Fibroblast of mammary gland (primary cell): ENCODE results near the gene EIF1AD.

Experiments used
- DNase-seq: peaks from one replicate; pipeline ENCODE4 v3.0.0-alpha.2; 2010; ENCODE audit warnings: low read depth
- H3K4me3 ChIP-seq: 2 replicates; pipeline ENCODE4 v1.5.1; 2011; ENCODE audit warnings: low read depth, mild to moderate bottlenecking, low read length, moderate library complexity; ENCODE audit not compliant: control insufficient read depth
- CTCF ChIP-seq: conservative IDR thresholded peaks from 2 replicates; pipeline ENCODE4 v1.5.1; 2011; ENCODE audit warnings: low read depth, low read length, inconsistent platforms; ENCODE audit not compliant: control insufficient read depth, insufficient read depth

The EIF1AD gene

GRCh38 chr11:66001942-66002647 is at the start of gene EIF1AD, which contains the start of gene BANF1:
TSS of gene EIF1AD (minus strand) at chr11:66002157. CDS start at chr11:66000389, 1,768 bp downstream.
TSS of gene BANF1 (plus strand) at chr11:66002503. CDS start at chr11:66003251, 748 bp downstream.
- peak within 1 kb of the TSS; percentile 100 for H3K4me3 ChIP-seq
- no peak for TF ChIP-seq CTCF
- peak; percentile 98 for DNase-seq

GRCh38 chr11:66051371-66051765 is 49.4 kb upstream of the EIF1AD start:
- no peak for DNase-seq
- TF ChIP-seq CTCF, result no peak
- peak overlapping the region; percentile 98 for H3K4me3 ChIP-seq

- H3K4me3 ChIP-seq, result no peak overlapping the region
Measured at GRCh38 chr11:66050581-66051231, 48.7 kb upstream of the EIF1AD start.

GRCh38 chr11:66048547-66049323 is 46.8 kb upstream of the EIF1AD start, which contains the start of gene GAL3ST3:
TSS of gene GAL3ST3 (minus strand) at chr11:66049161. CDS start at chr11:66045415, 3,746 bp downstream.
- no peak within 1 kb of the TSS for H3K4me3 ChIP-seq

More at GRCh38 chr11:66050581-66051231, 48.7 kb upstream of the EIF1AD start:
- no peak for TF ChIP-seq CTCF
- no peak for DNase-seq

GRCh38 chr11:66047541-66048365 is 45.8 kb upstream of the EIF1AD start:
- TF ChIP-seq CTCF, result no peak
- no peak overlapping the region for H3K4me3 ChIP-seq
- DNase-seq, result no peak

More at GRCh38 chr11:66048547-66049323, 46.8 kb upstream of the EIF1AD start, which contains the start of gene GAL3ST3:
- no peak for TF ChIP-seq CTCF
- DNase-seq, result no peak

- TF ChIP-seq CTCF, result no peak
- DNase-seq, result no peak
- no peak overlapping the region for H3K4me3 ChIP-seq
Measured at GRCh38 chr11:66046901-66047300, 44.9 kb upstream of the EIF1AD start.
